ENCODE data around the gene RAB11FIP3. TPM values are rescaled to one million over a fixed set of nuclear protein-coding genes. Genes with fewer than 3 reads are reported as not detected.

Gene RAB11FIP3
- polyA plus RNA-seq, 1 experiment = 13.3 TPM

DNA sequence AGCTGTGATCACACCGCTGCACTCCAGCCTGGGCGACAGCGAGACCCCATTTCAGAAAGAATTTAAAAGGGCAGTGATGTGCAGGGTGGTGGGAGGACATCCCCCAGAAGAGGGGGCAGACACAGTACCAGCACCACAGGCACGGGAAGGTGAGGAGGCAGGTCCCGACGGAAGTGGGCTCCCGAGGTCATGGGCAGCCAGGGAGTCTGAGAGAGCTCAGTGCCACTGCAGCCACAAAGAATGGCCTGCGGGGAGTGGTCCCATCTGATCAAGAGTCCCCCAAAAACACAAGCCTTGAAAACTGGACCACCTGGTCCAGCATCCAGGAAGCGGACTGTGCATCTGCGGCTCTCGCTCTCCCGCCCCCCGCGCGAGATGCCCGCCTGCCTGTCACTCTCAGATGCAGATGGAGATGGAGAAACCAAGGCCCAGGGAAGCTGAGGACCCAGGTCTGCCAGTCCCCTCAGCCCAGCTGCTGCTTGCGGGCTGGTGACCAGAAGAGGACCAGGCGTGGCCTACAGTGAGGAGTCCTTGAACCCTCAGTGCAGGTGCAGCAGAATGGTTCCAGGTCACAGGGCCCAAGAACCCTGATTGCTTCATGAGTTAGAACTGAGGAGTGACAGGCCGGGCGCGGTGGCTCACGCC, 97.8 kb downstream of the RAB11FIP3 start:
- CTCF ChIA-PET = no interaction called here
- no peak for DNase-seq (ENCODE audit: low read depth)
- H3K4me3 ChIP-seq (ENCODE audit: low read depth, low read length) = no peak overlapping the region
- POLR2A ChIA-PET = no interaction called here
- H3K27me3 ChIP-seq (ENCODE audit: control insufficient read depth, insufficient read depth, low read length) = no peaks in the 10 kb centered on the region
- no peak for TF ChIP-seq CTCF (IDR thresholded peaks at IDR 0.05; ENCODE audit: insufficient read depth, low read depth, low read length)
- H3K36me3 ChIP-seq (ENCODE audit: control insufficient read depth, insufficient read depth, low read length) = peaks cover 19% of the 10 kb centered on the region

DNA sequence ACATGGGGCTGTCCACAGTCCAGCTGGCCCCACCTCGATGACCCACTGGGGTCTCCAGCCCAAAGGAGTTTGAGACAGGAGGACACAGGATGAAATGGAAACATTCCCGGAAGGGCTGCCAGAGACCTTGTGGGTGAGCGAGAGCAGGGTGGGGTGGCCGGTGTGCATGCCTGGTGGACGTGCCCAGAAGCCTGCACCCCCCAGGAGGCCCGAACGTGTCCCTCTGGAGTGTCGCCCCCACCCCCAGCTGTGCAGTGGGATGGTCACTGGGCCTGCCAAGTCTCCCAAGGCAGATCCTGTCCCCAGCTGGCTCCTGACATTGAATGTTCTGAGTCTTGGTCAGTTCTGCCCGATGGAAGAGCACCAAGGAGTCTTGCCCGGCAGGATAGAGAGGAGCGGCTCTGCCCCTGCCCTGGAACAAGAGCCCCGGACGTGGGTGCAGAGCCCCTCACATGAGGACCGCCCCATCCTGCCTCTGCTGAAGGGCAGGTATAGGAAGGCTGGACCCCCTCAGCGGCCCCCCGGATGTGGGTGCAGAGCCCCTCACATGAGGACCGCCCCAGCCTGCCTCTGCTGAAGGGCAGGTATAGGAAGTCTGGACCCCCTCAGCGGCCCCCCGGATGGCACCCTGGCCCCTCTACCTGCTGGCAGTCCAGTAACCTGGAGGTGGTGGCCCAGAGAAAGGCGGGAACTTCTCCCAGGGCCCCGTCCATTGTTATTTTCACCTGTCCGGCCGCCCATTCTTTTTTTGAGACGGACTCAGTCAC, 99.0 kb downstream of the RAB11FIP3 start:
- H3K27me3 ChIP-seq (ENCODE audit: control insufficient read depth, insufficient read depth, low read length) = no peaks in the 10 kb centered on the region
- ChIA-PET CTCF (no interaction called here), POLR2A (no interaction called here)
- H3K36me3 ChIP-seq (ENCODE audit: control insufficient read depth, insufficient read depth, low read length) = peaks cover 15% of the 10 kb centered on the region
- no peak overlapping the region for H3K4me3 ChIP-seq (ENCODE audit: low read depth, low read length)
- TF ChIP-seq CTCF (IDR thresholded peaks at IDR 0.05; ENCODE audit: insufficient read depth, low read depth, low read length) = no peak
- DNase-seq (ENCODE audit: low read depth) = no peak

- no peak for TF ChIP-seq CTCF (IDR thresholded peaks at IDR 0.05; ENCODE audit: insufficient read depth, low read depth, low read length)
- POLR2A ChIA-PET = no interaction called here
- H3K27me3 ChIP-seq (ENCODE audit: control insufficient read depth, insufficient read depth, low read length) = no peaks in the 10 kb centered on the region
- CTCF ChIA-PET = no interaction called here
- DNase-seq (ENCODE audit: low read depth) = no peak
- H3K4me3 ChIP-seq (ENCODE audit: low read depth, low read length) = no peak overlapping the region
- H3K36me3 ChIP-seq (ENCODE audit: control insufficient read depth, insufficient read depth, low read length) = peaks cover 17% of the 10 kb centered on the region
These were observed 99.7 kb downstream of the RAB11FIP3 start for GRCh38 chr16:525123-525519.

DNA sequence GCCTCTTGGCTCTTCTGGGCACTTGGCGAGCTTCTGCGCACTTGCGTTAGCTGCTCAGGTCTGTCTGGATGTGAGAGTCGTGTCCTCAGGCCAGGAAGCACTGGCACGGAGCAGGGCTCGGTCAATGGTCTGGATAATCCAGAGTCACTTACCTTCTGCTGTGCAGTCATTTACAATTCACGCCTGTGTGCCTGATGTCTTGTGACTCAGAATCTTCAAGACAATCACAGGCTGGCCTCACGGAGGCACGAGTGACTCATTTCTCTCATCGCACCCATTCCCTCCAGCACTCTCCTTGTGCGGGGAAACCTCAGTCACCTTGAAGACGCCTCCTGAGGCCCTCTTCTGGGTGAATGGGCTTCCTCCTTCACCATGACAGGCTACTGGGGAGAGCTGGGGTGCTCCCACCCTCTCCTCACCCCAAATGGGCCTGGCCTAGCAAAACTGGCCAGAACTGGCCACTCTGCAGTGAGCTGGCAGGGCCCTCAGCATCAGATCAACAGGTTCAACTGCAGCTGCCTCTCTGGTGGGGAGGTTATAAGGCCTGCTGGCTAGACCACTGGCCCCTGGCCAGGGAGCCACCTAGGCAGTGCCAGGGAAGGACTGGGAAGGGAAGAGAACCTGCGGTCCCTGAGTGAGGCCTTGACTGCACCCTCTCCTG, 100.2 kb downstream of the RAB11FIP3 start:
- DNase-seq (ENCODE audit: low read depth) = peak; percentile 60
- H3K36me3 ChIP-seq (ENCODE audit: control insufficient read depth, insufficient read depth, low read length) = peaks cover 12% of the 10 kb centered on the region
- no peaks in the 10 kb centered on the region for H3K27me3 ChIP-seq (ENCODE audit: control insufficient read depth, insufficient read depth, low read length)
- POLR2A ChIA-PET = interaction anchor here (0.6 kb wide), 1 partner anchor 124 kb away, joined by 3 read pairs; no protein-coding TSS in a partner anchor
- no peak for TF ChIP-seq CTCF (IDR thresholded peaks at IDR 0.05; ENCODE audit: insufficient read depth, low read depth, low read length)
- CTCF ChIA-PET = interaction anchor here (1.1 kb wide), 1 partner anchor 13 kb away, joined by 3 read pairs; no protein-coding TSS in a partner anchor
- H3K4me3 ChIP-seq (ENCODE audit: low read depth, low read length) = no peak overlapping the region
